HepG2 (cell line): ENCODE measurements around the gene BCL2L13. TPM values are rescaled to one million over a fixed set of nuclear protein-coding genes. Genes with fewer than 3 reads are reported as not detected.

Experiments used
- CBX1 ChIP-seq: IDR thresholded peaks from one replicate; pipeline ENCODE4 v1.6.1; 2016; ENCODE audit warnings: antibody characterized with exemption, low read depth
- HOXA5 ChIP-seq: sonication (generic); formaldehyde crosslinking; IDR thresholded peaks from 2 replicates; pipeline ENCODE4 v1.4.0; 2020; ENCODE audit warnings: missing genetic modification reagents
- JUNB ChIP-seq: sonication (generic); formaldehyde crosslinking; IDR thresholded peaks from 2 replicates; pipeline ENCODE4 v1.8.0; 2022; ENCODE audit warnings: missing genetic modification reagents, mild to moderate bottlenecking, borderline replicate concordance
- KAT7 ChIP-seq: IDR thresholded peaks from 2 replicates; pipeline ENCODE4 v1.6.1; 2018; ENCODE audit warnings: borderline replicate concordance, missing compliant biosample characterization
- MTA1 ChIP-seq: sonication (generic); formaldehyde crosslinking; IDR thresholded peaks from 2 replicates; pipeline ENCODE4 v1.4.0; 2020; ENCODE audit warnings: missing genetic modification reagents, mild to moderate bottlenecking, borderline replicate concordance
- PHB2 ChIP-seq: fragments of 450-650 bp; IDR thresholded peaks from 2 replicates; pipeline ENCODE4 v1.6.1; 2018; ENCODE audit not compliant: partially characterized antibody
- RBAK ChIP-seq: sonication (generic); formaldehyde crosslinking; IDR thresholded peaks from 2 replicates; pipeline ENCODE4 v1.5.1; 2020; ENCODE audit warnings: mild to moderate bottlenecking, missing genetic modification reagents
- SIX1 ChIP-seq: sonication (generic); formaldehyde crosslinking; IDR thresholded peaks from 2 replicates; pipeline ENCODE4 v1.4.0; 2020; ENCODE audit warnings: missing genetic modification reagents, borderline replicate concordance
- SPEN ChIP-seq: sonication (generic); formaldehyde crosslinking; IDR thresholded peaks from 2 replicates; pipeline ENCODE4 v1.5.1; 2020; ENCODE audit warnings: low read depth, mild to moderate bottlenecking, missing genetic modification reagents
- TEAD3 ChIP-seq: optimal IDR thresholded peaks from 2 replicates; pipeline ENCODE3; 2016; ENCODE audit warnings: borderline replicate concordance
- ZFP90 ChIP-seq: sonication (generic); formaldehyde crosslinking; IDR thresholded peaks from 2 replicates; pipeline ENCODE4 v1.8.0; 2022; ENCODE audit warnings: missing genetic modification reagents, mild to moderate bottlenecking, inconsistent platforms, borderline replicate concordance
- ZNF3 ChIP-seq: IDR thresholded peaks from 2 replicates; pipeline ENCODE4 v1.7.0; 2017; ENCODE audit warnings: inconsistent platforms
- ZNF674 ChIP-seq: sonication (generic); formaldehyde crosslinking; IDR thresholded peaks from 2 replicates; pipeline ENCODE4 v1.5.0; 2020; ENCODE audit warnings: low read depth, mild to moderate bottlenecking, missing genetic modification reagents
- polyA plus RNA-seq, 8 experiments: library from polyadenylated mRNA; depleted of rRNA in 3 of 8; stranded (reverse) in 7 of 8; unstranded in 1 of 8; fragments of >200 nt; fragmentation: Illumina TruSeq in 4 of 8; extraction: Trizol in 4 of 8; gene quantifications; 2 replicates each; pipeline versions ENCODE4 v1.2.1 to v1.2.3, GENCODE V29; 2011 to 2016; ENCODE audit warnings: low read depth in 4 of 8, missing spikeins in 1 of 8, mixed read lengths in 1 of 8; ENCODE audit not compliant: insufficient read depth in 1 of 8
- total RNA-seq, 5 experiments: library from RNA; depleted of rRNA; stranded (reverse); fragments of >200 nt; fragmentation: Illumina TruSeq; extraction: Trizol; gene quantifications; 2 replicates each; pipeline ENCODE4 v1.2.3, GENCODE V29; 2016; ENCODE audit warnings: low read depth in 1 of 5
- TF ChIP-seq, protein P1 (sequence below): IDR thresholded peaks from 2 replicates; pipeline ENCODE4 v1.6.1; 2012; ENCODE audit warnings: inconsistent platforms
- TF ChIP-seq, protein P2 (sequence below): sonication (generic); formaldehyde crosslinking; IDR thresholded peaks from 2 replicates; pipeline ENCODE4 v1.5.1; 2020; ENCODE audit warnings: missing genetic modification reagents, mild to moderate bottlenecking, borderline replicate concordance
- TF ChIP-seq, protein P3 (sequence below), 2 experiments: sonication (generic) in 1 of 2; formaldehyde crosslinking in 1 of 2; IDR thresholded peaks; 2 replicates each; pipeline versions ENCODE4 v1.4.0 to v1.6.1; 2018 to 2020; ENCODE audit warnings: missing genetic modification reagents in 2 of 2, borderline replicate concordance in 1 of 2, low read depth in 1 of 2, mild to moderate bottlenecking in 1 of 2, missing biosample characterization in 1 of 2
- TF ChIP-seq, protein P4 (sequence below): sonication (generic); formaldehyde crosslinking; IDR thresholded peaks from 2 replicates; pipeline ENCODE4 v1.4.0; 2020; ENCODE audit warnings: missing genetic modification reagents
- TF ChIP-seq, protein P5 (sequence below): fragments of 450-650 bp; IDR thresholded peaks from 2 replicates; pipeline ENCODE4 v1.6.1; 2017; ENCODE audit warnings: mild to moderate bottlenecking
- TF ChIP-seq, protein P6 (sequence below): sonication (generic); formaldehyde crosslinking; IDR thresholded peaks from 2 replicates; pipeline ENCODE4 v1.4.0; 2020; ENCODE audit warnings: low read depth, mild to moderate bottlenecking, missing genetic modification reagents

BCL2L13 gene
- total and polyA plus RNA-seq, 2 of the 13 experiments (the other 11 are each of a cell fraction or from before 2014, with no cell fraction given), result 13.5 to 14.6 TPM

DNA sequence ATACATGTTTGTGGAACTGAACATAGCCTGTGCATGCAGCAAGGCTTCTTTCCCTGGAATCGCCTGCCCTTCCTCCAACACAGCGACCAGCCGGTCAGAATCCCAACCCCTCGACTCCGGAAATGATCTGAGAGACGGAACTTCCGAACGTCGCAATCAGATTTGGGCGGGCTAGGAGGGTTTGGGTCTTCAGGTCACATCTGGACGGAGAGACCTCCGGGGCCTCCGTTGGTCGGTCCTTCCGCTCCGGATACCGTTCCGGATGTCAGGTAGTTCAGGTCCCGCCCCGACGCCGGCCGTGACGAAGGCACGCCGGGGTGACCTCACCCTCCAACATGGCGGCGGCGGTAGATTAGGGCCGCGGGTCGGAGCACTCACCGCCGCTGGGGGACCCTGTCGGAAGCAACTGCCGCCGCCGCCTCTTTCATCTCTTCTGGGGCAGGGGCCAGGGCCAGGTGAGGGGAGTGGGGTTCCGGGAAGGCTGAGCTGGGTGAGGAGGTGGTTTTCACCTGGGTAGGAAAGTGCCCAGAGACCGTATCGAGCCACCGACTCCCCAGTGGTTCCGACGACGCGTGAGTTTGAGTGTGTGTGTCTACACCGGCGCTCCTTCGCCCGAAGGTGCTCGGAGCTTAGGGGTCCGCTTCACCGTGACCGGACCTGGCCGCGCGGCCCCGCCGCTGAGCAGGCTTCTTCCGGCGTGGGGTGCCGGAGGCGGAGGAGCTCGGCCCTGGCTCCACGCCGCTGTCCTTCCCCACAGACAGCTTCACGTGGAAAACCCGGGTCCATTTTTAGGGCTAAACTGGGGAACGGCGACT, at the start of gene BCL2L13 (continued):
- TF ChIP-seq, protein P1, sequence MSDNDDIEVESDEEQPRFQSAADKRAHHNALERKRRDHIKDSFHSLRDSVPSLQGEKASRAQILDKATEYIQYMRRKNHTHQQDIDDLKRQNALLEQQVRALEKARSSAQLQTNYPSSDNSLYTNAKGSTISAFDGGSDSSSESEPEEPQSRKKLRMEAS, result peak; percentile 32
- TF ChIP-seq ZNF3 (CRISPR knock-in tag) (no peak), MTA1 (CRISPR knock-in tag) (peak; percentile 67; the same call in 1 of the 2 replicates), ZNF674 (CRISPR knock-in tag) (no peak), SIX1 (CRISPR knock-in tag) (0 out of 2 replicates have a peak, but pooled peaks have one; percentile 10), RBAK (no peak), PHB2 (no peak), SPEN (CRISPR knock-in tag) (peak; percentile 56), ZFP90 (no peak; the same call in 1 of the 2 replicates), JUNB (CRISPR knock-in tag) (no peak), HOXA5 (CRISPR knock-in tag) (no peak; the same call in 1 of the 2 replicates), TEAD3 (CRISPR knock-in tag) (peak; percentile 22), KAT7 (CRISPR knock-in tag) (no peak), CBX1 (peak; percentile 43)
- TF ChIP-seq, protein P2, sequence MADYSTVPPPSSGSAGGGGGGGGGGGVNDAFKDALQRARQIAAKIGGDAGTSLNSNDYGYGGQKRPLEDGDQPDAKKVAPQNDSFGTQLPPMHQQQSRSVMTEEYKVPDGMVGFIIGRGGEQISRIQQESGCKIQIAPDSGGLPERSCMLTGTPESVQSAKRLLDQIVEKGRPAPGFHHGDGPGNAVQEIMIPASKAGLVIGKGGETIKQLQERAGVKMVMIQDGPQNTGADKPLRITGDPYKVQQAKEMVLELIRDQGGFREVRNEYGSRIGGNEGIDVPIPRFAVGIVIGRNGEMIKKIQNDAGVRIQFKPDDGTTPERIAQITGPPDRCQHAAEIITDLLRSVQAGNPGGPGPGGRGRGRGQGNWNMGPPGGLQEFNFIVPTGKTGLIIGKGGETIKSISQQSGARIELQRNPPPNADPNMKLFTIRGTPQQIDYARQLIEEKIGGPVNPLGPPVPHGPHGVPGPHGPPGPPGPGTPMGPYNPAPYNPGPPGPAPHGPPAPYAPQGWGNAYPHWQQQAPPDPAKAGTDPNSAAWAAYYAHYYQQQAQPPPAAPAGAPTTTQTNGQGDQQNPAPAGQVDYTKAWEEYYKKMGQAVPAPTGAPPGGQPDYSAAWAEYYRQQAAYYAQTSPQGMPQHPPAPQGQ (CRISPR knock-in tag), result no peak
- TF ChIP-seq, protein P3, sequence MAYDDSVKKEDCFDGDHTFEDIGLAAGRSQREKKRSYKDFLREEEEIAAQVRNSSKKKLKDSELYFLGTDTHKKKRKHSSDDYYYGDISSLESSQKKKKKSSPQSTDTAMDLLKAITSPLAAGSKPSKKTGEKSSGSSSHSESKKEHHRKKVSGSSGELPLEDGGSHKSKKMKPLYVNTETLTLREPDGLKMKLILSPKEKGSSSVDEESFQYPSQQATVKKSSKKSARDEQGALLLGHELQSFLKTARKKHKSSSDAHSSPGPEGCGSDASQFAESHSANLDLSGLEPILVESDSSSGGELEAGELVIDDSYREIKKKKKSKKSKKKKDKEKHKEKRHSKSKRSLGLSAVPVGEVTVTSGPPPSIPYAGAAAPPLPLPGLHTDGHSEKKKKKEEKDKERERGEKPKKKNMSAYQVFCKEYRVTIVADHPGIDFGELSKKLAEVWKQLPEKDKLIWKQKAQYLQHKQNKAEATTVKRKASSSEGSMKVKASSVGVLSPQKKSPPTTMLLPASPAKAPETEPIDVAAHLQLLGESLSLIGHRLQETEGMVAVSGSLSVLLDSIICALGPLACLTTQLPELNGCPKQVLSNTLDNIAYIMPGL (CRISPR knock-in tag; IDR thresholded peaks at IDR 0.05; ENCODE audit: borderline replicate concordance in 1 of 2, low read depth in 1 of 2), result peak; percentile 70 to 90; a peak in 2 of 4 replicates
- TF ChIP-seq, protein P4, sequence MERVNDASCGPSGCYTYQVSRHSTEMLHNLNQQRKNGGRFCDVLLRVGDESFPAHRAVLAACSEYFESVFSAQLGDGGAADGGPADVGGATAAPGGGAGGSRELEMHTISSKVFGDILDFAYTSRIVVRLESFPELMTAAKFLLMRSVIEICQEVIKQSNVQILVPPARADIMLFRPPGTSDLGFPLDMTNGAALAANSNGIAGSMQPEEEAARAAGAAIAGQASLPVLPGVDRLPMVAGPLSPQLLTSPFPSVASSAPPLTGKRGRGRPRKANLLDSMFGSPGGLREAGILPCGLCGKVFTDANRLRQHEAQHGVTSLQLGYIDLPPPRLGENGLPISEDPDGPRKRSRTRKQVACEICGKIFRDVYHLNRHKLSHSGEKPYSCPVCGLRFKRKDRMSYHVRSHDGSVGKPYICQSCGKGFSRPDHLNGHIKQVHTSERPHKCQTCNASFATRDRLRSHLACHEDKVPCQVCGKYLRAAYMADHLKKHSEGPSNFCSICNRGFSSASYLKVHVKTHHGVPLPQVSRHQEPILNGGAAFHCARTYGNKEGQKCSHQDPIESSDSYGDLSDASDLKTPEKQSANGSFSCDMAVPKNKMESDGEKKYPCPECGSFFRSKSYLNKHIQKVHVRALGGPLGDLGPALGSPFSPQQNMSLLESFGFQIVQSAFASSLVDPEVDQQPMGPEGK (CRISPR knock-in tag), result 0 out of 2 replicates have a peak, but pooled peaks have one; percentile 5
- TF ChIP-seq, protein P5, sequence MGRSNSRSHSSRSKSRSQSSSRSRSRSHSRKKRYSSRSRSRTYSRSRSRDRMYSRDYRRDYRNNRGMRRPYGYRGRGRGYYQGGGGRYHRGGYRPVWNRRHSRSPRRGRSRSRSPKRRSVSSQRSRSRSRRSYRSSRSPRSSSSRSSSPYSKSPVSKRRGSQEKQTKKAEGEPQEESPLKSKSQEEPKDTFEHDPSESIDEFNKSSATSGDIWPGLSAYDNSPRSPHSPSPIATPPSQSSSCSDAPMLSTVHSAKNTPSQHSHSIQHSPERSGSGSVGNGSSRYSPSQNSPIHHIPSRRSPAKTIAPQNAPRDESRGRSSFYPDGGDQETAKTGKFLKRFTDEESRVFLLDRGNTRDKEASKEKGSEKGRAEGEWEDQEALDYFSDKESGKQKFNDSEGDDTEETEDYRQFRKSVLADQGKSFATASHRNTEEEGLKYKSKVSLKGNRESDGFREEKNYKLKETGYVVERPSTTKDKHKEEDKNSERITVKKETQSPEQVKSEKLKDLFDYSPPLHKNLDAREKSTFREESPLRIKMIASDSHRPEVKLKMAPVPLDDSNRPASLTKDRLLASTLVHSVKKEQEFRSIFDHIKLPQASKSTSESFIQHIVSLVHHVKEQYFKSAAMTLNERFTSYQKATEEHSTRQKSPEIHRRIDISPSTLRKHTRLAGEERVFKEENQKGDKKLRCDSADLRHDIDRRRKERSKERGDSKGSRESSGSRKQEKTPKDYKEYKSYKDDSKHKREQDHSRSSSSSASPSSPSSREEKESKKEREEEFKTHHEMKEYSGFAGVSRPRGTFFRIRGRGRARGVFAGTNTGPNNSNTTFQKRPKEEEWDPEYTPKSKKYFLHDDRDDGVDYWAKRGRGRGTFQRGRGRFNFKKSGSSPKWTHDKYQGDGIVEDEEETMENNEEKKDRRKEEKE, result no peak
- TF ChIP-seq, protein P6, sequence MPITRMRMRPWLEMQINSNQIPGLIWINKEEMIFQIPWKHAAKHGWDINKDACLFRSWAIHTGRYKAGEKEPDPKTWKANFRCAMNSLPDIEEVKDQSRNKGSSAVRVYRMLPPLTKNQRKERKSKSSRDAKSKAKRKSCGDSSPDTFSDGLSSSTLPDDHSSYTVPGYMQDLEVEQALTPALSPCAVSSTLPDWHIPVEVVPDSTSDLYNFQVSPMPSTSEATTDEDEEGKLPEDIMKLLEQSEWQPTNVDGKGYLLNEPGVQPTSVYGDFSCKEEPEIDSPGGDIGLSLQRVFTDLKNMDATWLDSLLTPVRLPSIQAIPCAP, result no peak
